HCT116 (cell line): Measurements from ENCODE around the gene CARNS1. TPM values are rescaled to one million over a fixed set of nuclear protein-coding genes. Genes with fewer than 3 reads are reported as not detected.

Experiments
- ATAC-seq: fragments of 200-7000 bp; cut with Tn5 transposase; 2 replicates; pipeline ENCODE4 v1.9.1; 2020; ENCODE audit warnings: mild to moderate bottlenecking, moderate library complexity
- BruUV-seq: library from RNA; stranded (reverse); fragments of 400-500 nt; replicated peaks from 2 replicates; lab custom pipeline; 2021; lab: Mats Ljungman, UMichigan
- CTCF ChIA-PET: fragments of 300-600 bp; sonication (Branson Sonifier 250); formaldehyde crosslinking; loops from one replicate; lab custom pipeline; 2021; ENCODE audit warnings: antibody characterized with exemption; lab: Charles Lee
- POLR2A ChIA-PET: fragments of 300-600, 350-600 bp; sonication (Branson Sonifier 250); formaldehyde crosslinking; loops from one replicate; lab custom pipeline; 2021; ENCODE audit warnings: antibody characterized with exemption; lab: Charles Lee
- RAD21 ChIA-PET, 2 experiments: fragments of 300-600 bp; sonication (Branson Sonifier 250); formaldehyde crosslinking; loops; one replicate each; lab custom pipeline; 2023; ENCODE audit warnings: low total read pairs in 2 of 2; ENCODE audit not compliant: uncharacterized antibody in 2 of 2, unreplicated experiment in 2 of 2, low non-redundant PET in 1 of 2; lab: Charles Lee
- DNase-seq: peaks from one replicate; pipeline ENCODE4 v3.0.0-alpha.2; 2010; ENCODE audit warnings: low read depth, low spot score
- H2AFZ ChIP-seq: fragments of 200-600 bp; shearing (Covaris generic), sonication (generic); 2 replicates; pipeline ENCODE4 v1.6.1; 2017; ENCODE audit warnings: low read depth, mixed run types, mixed read lengths, antibody characterized with exemption, low read length; ENCODE audit not compliant: poor library complexity, severe bottlenecking
- H3K27ac ChIP-seq: 2 replicates; pipeline ENCODE4 v1.5.1; 2012; ENCODE audit warnings: low read depth, low read length
- H3K27me3 ChIP-seq: fragments of 200-600 bp; sonication (generic); 2 replicates; pipeline ENCODE4 v1.6.1; 2016; ENCODE audit warnings: mixed run types, low read length, mixed read lengths; ENCODE audit not compliant: insufficient read depth
- H3K36me3 ChIP-seq, 2 experiments: fragments of 200-500 bp in 1 of 2; fragments of 200-600 bp in 1 of 2; sonication (Bioruptor generic) in 1 of 2; sonication (generic) in 1 of 2; 2 replicates each; pipeline versions ENCODE4 v1.5.1 to v1.6.1; 2014 to 2016; ENCODE audit warnings: low read length in 2 of 2, inconsistent platforms in 1 of 2, mixed read lengths in 1 of 2, mixed run types in 1 of 2; ENCODE audit not compliant: insufficient read depth in 2 of 2, control insufficient read depth in 1 of 2
- H3K4me1 ChIP-seq, 2 experiments: fragments of 200-600 bp in 1 of 2; sonication (generic) in 1 of 2; 2 replicates each; pipeline versions ENCODE4 v1.5.1 to v1.6.1; 2012 to 2017; ENCODE audit warnings: low read length in 2 of 2, inconsistent platforms in 1 of 2, mild to moderate bottlenecking in 1 of 2, mixed read lengths in 1 of 2, mixed run types in 1 of 2, moderate library complexity in 1 of 2; ENCODE audit not compliant: insufficient read depth in 2 of 2, control insufficient read depth in 1 of 2
- H3K4me2 ChIP-seq: fragments of 200-600 bp; sonication (generic); 2 replicates; pipeline ENCODE4 v1.6.1; 2017; ENCODE audit warnings: mixed run types, low read length, mixed read lengths
- H3K4me3 ChIP-seq, 2 experiments: fragments of 200-600 bp in 1 of 2; sonication (generic) in 1 of 2; replicated peaks in 1 of 2; 2 replicates each; pipeline ENCODE4 v1.5.1; 2011 to 2016; ENCODE audit warnings: low read length in 2 of 2, control low read depth in 1 of 2, low read depth in 1 of 2, mild to moderate bottlenecking in 1 of 2, mixed read lengths in 1 of 2, mixed run types in 1 of 2
- H3K79me2 ChIP-seq: fragments of 200-600 bp; sonication (generic); 2 replicates; pipeline ENCODE4 v1.6.1; 2017; ENCODE audit warnings: mild to moderate bottlenecking, mixed run types, low read length, moderate library complexity, mixed read lengths; ENCODE audit not compliant: insufficient read depth
- H3K9ac ChIP-seq: fragments of 200-600 bp; sonication (generic); 2 replicates; pipeline ENCODE4 v1.6.1; 2016; ENCODE audit warnings: low read length, mixed read lengths
- H3K9me2 ChIP-seq: fragments of 200-600 bp; sonication (generic), shearing (Covaris generic); 2 replicates; pipeline ENCODE4 v1.6.1; 2017; ENCODE audit warnings: mixed run types, mild to moderate bottlenecking, moderate library complexity; ENCODE audit not compliant: insufficient read depth
- H3K9me3 ChIP-seq, 2 experiments: fragments of 200-500 bp in 1 of 2; fragments of 200-600 bp in 1 of 2; sonication (Bioruptor generic) in 1 of 2; sonication (generic) in 1 of 2; 2 replicates each; pipeline ENCODE4 v1.6.1; 2014 to 2017; ENCODE audit warnings: low read length in 2 of 2, mixed read lengths in 2 of 2, inconsistent platforms in 1 of 2, low read depth in 1 of 2, mild to moderate bottlenecking in 1 of 2, mixed run types in 1 of 2, moderate library complexity in 1 of 2; ENCODE audit not compliant: control insufficient read depth in 1 of 2, insufficient read depth in 1 of 2
- H4K20me1 ChIP-seq: fragments of 200-600 bp; sonication (generic), shearing (Covaris generic); 2 replicates; pipeline ENCODE4 v1.6.1; 2017; ENCODE audit warnings: mixed run types, mild to moderate bottlenecking, moderate library complexity; ENCODE audit not compliant: insufficient read depth
- ELF1 ChIP-seq: IDR thresholded peaks from 2 replicates; pipeline ENCODE4 v1.6.1; 2012; ENCODE audit warnings: low read depth, borderline replicate concordance
- POLR2A ChIP-seq: IDR thresholded peaks from 2 replicates; pipeline ENCODE4 v1.7.0; 2011; ENCODE audit warnings: borderline replicate concordance; ENCODE audit not compliant: insufficient read depth, insufficient read length; ENCODE audit errors: extremely low read depth
- REST ChIP-seq: IDR thresholded peaks from 2 replicates; pipeline ENCODE4 v1.6.1; 2012; ENCODE audit warnings: low read depth
- intact Hi-C: fragments of 100-400 bp; cut with micrococcal nuclease; formaldehyde crosslinking; loops from 2 replicates; pipeline ENCODE4 v1.10.0; 2022
- total RNA-seq: library from RNA; stranded (reverse); gene quantifications from one replicate; pipeline ENCODE4 v1.2.1, GENCODE V29; 2021; ENCODE audit not compliant: unreplicated experiment

Gene CARNS1
- total RNA-seq, 1 experiment from 2014 or later, result 1.0 TPM

- intact Hi-C loops, result no loop called here
- Histone ChIP-seq H3K27ac (no peak overlapping the region), H3K9me3 (no peaks in the 10 kb centered on the region), H3K27me3 (no peaks in the 10 kb centered on the region), H2AFZ (no peak overlapping the region), H3K9me2 (no peaks in the 10 kb centered on the region), H3K9ac (no peak overlapping the region), H4K20me1 (no peaks in the 10 kb centered on the region), H3K79me2 (no peaks in the 10 kb centered on the region), H3K36me3 (no peaks in the 10 kb centered on the region), H3K4me3 (no peak overlapping the region)
- BruUV-seq, result no TSS peak
- ATAC-seq (no peak), DNase-seq (no peak)
- RAD21 ChIA-PET, result no interaction called here
- TF ChIP-seq REST (no peak), POLR2A (no peak), ELF1 (no peak)
- TF ChIP-seq, all 23 proteins: peak for 0
- ChIA-PET CTCF (no interaction called here), POLR2A (interaction anchor here (1.5 kb wide), 1 partner anchor 12 kb away, joined by 4 read pairs; no protein-coding TSS in a partner anchor)
- Histone ChIP-seq H3K4me2 (no peak overlapping the region), H3K4me1 (peaks cover 0 to 1% of the 10 kb centered on the region in 2 experiments; a peak in 1 of 4 replicates)
Measured at GRCh38 chr11:67449116-67449844, 33.8 kb downstream of the CARNS1 start.
